OCI-LY3 (cell line): Measurements from ENCODE around the gene C1orf21.

ENCODE experiments used
- H2AFZ ChIP-seq: fragments of 200-600, 300-600 bp; shearing (Covaris generic); 2 replicates; pipeline ENCODE4 v1.6.0; 2014; ENCODE audit warnings: antibody characterized with exemption, low read depth, low read length
- H3K27ac ChIP-seq: fragments of 200-600, 300-600 bp; sonication (generic); 2 replicates; pipeline ENCODE4 v1.5.1; 2014; ENCODE audit warnings: mild to moderate bottlenecking, low read length, moderate library complexity, mixed read lengths
- H3K27me3 ChIP-seq: fragments of 200-600, 300-600 bp; sonication (generic); 2 replicates; pipeline ENCODE4 v1.6.1; 2014; ENCODE audit warnings: low read depth, low read length, mixed read lengths
- H3K36me3 ChIP-seq: fragments of 200-600, 300-600 bp; sonication (generic); replicated peaks from 2 replicates; pipeline ENCODE3; 2014; ENCODE audit warnings: low read depth, low read length, mixed read lengths
- H3K4me1 ChIP-seq: fragments of 300-600, 200-600 bp; sonication (generic); 2 replicates; pipeline ENCODE4 v1.6.1; 2014; ENCODE audit warnings: low read length, mixed read lengths
- H3K4me2 ChIP-seq: fragments of 200-600, 300-600 bp; sonication (generic); 2 replicates; pipeline ENCODE4 v1.6.1; 2014; ENCODE audit warnings: low read length, mixed read lengths
- H3K4me3 ChIP-seq: fragments of 300-600, 200-600 bp; sonication (generic); 2 replicates; pipeline ENCODE4 v1.5.1; 2014; ENCODE audit warnings: antibody characterized with exemption, mild to moderate bottlenecking, low read length, moderate library complexity
- H3K79me2 ChIP-seq: fragments of 300-600, 200-600 bp; shearing (Covaris generic); 2 replicates; pipeline ENCODE4 v1.6.1; 2014; ENCODE audit warnings: mild to moderate bottlenecking, low read length, mixed read lengths
- H3K9ac ChIP-seq: fragments of 300-600, 200-600 bp; shearing (Covaris generic); 2 replicates; pipeline ENCODE4 v1.6.0; 2014; ENCODE audit warnings: mild to moderate bottlenecking, low read length, moderate library complexity
- H3K9me3 ChIP-seq: fragments of 200-600, 300-600 bp; shearing (Covaris generic); 2 replicates; pipeline ENCODE4 v1.6.1; 2014; ENCODE audit warnings: low read length, mixed read lengths; ENCODE audit not compliant: insufficient read depth
- H4K20me1 ChIP-seq: fragments of 200-600, 300-600 bp; sonication (generic); 2 replicates; pipeline ENCODE4 v1.6.1; 2016; ENCODE audit warnings: low read length, mixed read lengths; ENCODE audit not compliant: insufficient read depth
- EZH2phosphoT487 ChIP-seq: fragments of 200-600 bp; shearing (Covaris generic); IDR thresholded peaks from 2 replicates; pipeline ENCODE4 v1.6.1; 2018; ENCODE audit warnings: antibody characterized with exemption, mixed run types, low read depth
- TF ChIP-seq, protein P1 (sequence below): fragments of 200-600, 300-600 bp; sonication (generic); IDR thresholded peaks from 2 replicates; pipeline ENCODE4 v1.5.1; 2014; ENCODE audit warnings: antibody characterized with exemption, low read length, low read depth

C1orf21 gene

DNA sequence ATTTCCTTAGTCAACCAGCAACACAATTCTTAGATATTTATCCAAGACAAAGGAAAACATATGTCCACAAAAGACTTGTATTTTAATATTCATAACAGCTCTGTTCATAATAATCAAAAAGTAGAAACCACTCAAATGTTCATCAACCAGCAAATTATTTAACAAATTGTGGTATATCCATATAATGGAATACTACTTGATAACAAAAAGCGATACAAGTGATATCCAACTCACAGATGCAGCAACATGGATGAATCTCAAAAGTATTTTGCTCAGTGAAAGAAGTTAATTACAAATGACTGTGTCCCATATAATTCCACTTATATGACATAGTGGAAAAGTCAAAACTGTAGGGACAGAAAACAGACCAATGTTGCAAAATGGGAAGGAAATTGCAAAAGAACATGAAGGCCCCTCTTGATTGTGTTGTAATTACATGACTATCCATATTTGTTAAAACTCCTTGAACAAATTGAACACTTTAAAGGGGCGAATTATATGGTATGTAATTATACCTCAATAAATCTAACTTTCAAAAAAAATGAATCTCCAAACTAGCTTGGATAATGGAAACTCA lies 250.9 kb downstream of the C1orf21 start:
- H3K27ac ChIP-seq, result no peak overlapping the region
- no peaks in the 10 kb centered on the region for H4K20me1 ChIP-seq
- no peaks in the 10 kb centered on the region for H3K79me2 ChIP-seq
- H3K4me1 ChIP-seq, result no peaks in the 10 kb centered on the region
- no peak overlapping the region for H3K4me2 ChIP-seq
- no peak overlapping the region for H3K9ac ChIP-seq
- H3K9me3 ChIP-seq, result no peaks in the 10 kb centered on the region
- no peaks in the 10 kb centered on the region for H3K27me3 ChIP-seq
- H2AFZ ChIP-seq, result no peak overlapping the region
- H3K36me3 ChIP-seq, result no peaks in the 10 kb centered on the region
- no peak overlapping the region for H3K4me3 ChIP-seq
- no peak for TF ChIP-seq EZH2phosphoT487
- TF ChIP-seq, protein P1, sequence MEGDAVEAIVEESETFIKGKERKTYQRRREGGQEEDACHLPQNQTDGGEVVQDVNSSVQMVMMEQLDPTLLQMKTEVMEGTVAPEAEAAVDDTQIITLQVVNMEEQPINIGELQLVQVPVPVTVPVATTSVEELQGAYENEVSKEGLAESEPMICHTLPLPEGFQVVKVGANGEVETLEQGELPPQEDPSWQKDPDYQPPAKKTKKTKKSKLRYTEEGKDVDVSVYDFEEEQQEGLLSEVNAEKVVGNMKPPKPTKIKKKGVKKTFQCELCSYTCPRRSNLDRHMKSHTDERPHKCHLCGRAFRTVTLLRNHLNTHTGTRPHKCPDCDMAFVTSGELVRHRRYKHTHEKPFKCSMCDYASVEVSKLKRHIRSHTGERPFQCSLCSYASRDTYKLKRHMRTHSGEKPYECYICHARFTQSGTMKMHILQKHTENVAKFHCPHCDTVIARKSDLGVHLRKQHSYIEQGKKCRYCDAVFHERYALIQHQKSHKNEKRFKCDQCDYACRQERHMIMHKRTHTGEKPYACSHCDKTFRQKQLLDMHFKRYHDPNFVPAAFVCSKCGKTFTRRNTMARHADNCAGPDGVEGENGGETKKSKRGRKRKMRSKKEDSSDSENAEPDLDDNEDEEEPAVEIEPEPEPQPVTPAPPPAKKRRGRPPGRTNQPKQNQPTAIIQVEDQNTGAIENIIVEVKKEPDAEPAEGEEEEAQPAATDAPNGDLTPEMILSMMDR, result no peak

DNA sequence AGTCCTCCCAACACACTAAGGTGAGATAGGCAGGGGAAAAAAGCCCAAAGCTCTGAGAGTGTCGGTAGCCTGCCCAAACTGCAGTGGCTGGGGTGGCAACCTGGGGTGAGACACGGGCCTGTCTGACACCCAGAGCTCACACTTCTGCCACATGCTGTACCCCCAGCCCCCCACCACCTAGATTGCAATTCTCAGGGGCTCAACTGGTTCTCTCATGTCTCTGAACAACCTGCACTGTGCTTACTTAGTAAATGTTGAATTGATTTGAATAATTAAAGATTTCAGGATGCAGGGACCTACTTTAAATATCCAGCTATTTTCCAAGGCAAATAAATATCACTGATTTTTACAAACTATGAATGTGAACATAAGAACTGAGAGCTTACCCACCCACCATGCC lies 252.4 kb downstream of the C1orf21 start:
- Histone ChIP-seq H3K36me3 (no peaks in the 10 kb centered on the region), H2AFZ (no peak overlapping the region), H3K9me3 (no peaks in the 10 kb centered on the region), H3K27ac (no peak overlapping the region), H4K20me1 (no peaks in the 10 kb centered on the region), H3K79me2 (no peaks in the 10 kb centered on the region), H3K4me2 (no peak overlapping the region), H3K4me3 (no peak overlapping the region), H3K4me1 (no peaks in the 10 kb centered on the region), H3K27me3 (no peaks in the 10 kb centered on the region), H3K9ac (no peak overlapping the region)
- TF ChIP-seq EZH2phosphoT487, result no peak
- TF ChIP-seq, protein P1, result no peak

DNA sequence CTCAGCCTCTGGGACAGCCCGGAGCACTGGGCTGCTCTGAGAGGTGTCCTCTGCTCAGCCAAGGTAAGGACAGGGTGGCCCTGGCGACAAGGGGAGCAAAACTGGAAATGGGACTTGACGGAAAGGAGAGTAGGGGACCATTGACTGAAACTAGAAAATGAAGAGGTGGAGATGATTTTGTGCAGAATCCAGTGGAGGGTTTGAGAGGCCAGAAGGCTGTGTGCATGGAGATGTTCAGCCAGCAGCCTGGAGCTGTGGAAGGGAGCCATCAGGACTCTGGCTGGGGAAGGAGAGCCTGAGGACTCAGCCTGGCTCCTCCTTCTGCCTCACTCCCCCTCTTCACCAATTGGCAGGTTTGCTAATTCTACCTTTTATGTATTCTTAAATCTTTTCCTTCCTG lies 253.7 kb downstream of the C1orf21 start:
- Histone ChIP-seq H2AFZ (no peak overlapping the region), H3K4me1 (no peaks in the 10 kb centered on the region), H3K27me3 (no peaks in the 10 kb centered on the region), H4K20me1 (no peaks in the 10 kb centered on the region), H3K9ac (no peak overlapping the region), H3K4me3 (no peak overlapping the region), H3K9me3 (no peaks in the 10 kb centered on the region), H3K27ac (no peak overlapping the region), H3K79me2 (no peaks in the 10 kb centered on the region), H3K4me2 (no peak overlapping the region), H3K36me3 (no peaks in the 10 kb centered on the region)
- TF ChIP-seq, protein P1, result no peak
- TF ChIP-seq EZH2phosphoT487, result no peak

DNA sequence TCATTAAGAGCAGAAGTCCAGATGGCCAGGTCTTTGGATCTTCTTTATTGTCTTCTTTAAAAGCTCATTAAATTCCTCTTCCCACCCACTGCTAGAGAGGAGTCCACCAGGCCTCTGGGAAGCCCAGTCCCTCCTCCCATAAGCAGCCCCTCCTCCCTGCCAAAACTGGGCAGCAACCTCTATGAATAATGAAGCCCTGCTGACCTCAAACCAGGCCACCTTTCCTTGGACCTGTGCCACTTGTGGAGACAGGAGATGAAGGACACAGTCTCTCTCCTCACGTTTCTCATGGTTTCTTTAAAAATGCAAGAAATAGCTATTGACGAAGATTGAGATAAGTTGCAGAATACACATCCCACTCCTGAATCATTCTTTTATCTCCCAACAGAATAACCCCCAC lies 255.1 kb downstream of the C1orf21 start:
- no peak overlapping the region for H2AFZ ChIP-seq
- no peaks in the 10 kb centered on the region for H3K36me3 ChIP-seq
- H3K4me1 ChIP-seq, result no peaks in the 10 kb centered on the region
- no peaks in the 10 kb centered on the region for H4K20me1 ChIP-seq
- no peak overlapping the region for H3K4me3 ChIP-seq
- no peak overlapping the region for H3K9ac ChIP-seq
- H3K27ac ChIP-seq, result no peak overlapping the region
- no peaks in the 10 kb centered on the region for H3K27me3 ChIP-seq
- no peaks in the 10 kb centered on the region for H3K9me3 ChIP-seq
- H3K79me2 ChIP-seq, result no peaks in the 10 kb centered on the region
- no peak overlapping the region for H3K4me2 ChIP-seq
- TF ChIP-seq, protein P1, result no peak
- no peak for TF ChIP-seq EZH2phosphoT487
